ENCODE measurements around the gene TBX21. TPM values are rescaled to one million over a fixed set of nuclear protein-coding genes. Genes with fewer than 3 reads are reported as not detected.

TBX21 gene
- total and polyA plus RNA-seq, 2 of the 4 experiments (the other 2 are of a cell fraction) = not detected

DNA sequence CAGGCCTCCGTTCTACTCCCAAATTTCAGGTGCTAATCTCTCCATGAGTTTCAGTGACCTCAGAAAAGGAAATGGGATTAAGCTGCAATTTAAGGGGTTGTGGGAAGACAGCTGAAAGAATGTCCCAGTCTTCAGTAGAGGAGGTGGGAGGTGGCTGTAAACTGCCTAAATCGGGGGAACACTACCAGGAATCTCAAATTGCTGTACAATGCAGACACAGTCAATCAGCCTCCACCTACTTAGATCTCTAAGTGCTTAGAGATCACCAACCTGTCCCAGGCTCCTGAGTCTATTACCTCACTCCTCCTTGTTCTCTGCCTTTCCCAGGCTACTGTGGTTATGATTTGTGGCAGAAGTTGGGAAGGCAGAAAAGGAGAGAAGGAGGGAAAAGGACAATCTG is 8.3 kb upstream of the TBX21 start:
- H2BK120ac ChIP-seq (ENCODE audit: low read depth, low read length) = no peak overlapping the region
- H2AK9ac ChIP-seq (replicated peaks; ENCODE audit: low read depth, low read length, poor library complexity) = no peak overlapping the region
- no peak overlapping the region for H3K27ac ChIP-seq (ENCODE audit: insufficient read depth, low read length)
- no peak overlapping the region for H4K91ac ChIP-seq (ENCODE audit: insufficient read depth, low read depth, low read length)
- H2BK15ac ChIP-seq (ENCODE audit: low read depth, low read length) = no peak overlapping the region
- H4K20me1 ChIP-seq (ENCODE audit: insufficient read depth, low read length) = peaks cover 16% of the 10 kb centered on the region
- H3K79me1 ChIP-seq (ENCODE audit: low read depth in 1 of 2, low read length in 2 of 2) = no peaks in the 10 kb centered on the region
- no CpG with 5 or more reads among the region's 2 CpGs for WGBS, 2 experiments (ENCODE audit: extremely low coverage in 2 of 2, insufficient read length in 1 of 2)
- no peak overlapping the region for H3K9ac ChIP-seq (ENCODE audit: low read depth, low read length)
- H3K27me3 ChIP-seq (ENCODE audit: control insufficient read depth, insufficient read depth, low read length) = peaks cover 92% of the 10 kb centered on the region
- DNase-seq (no peak), ATAC-seq (ENCODE audit: low read depth) (no peak)
- no peak overlapping the region for H3K18ac ChIP-seq (ENCODE audit: low read depth, low read length)
- no peak overlapping the region for H3K56ac ChIP-seq (ENCODE audit: extremely low read depth, insufficient read depth, low read length)
- no peak overlapping the region for H3K4me2 ChIP-seq (ENCODE audit: low read depth, low read length)
- ChIA-PET POLR2A (ENCODE audit: unreplicated experiment) (no interaction called here), CTCF (no interaction called here)
- H3K14ac ChIP-seq (replicated peaks; ENCODE audit: low read depth, low read length) = no peak overlapping the region
- TF ChIP-seq MXI1 (IDR thresholded peaks at IDR 0.05; ENCODE audit: borderline replicate concordance, low read depth, low read length) (no peak), BHLHE40 (IDR thresholded peaks at IDR 0.05; ENCODE audit: low read depth, low read length) (no peak), CEBPB (IDR thresholded peaks at IDR 0.05; ENCODE audit: low read depth, low read length) (no peak), SMC3 (IDR thresholded peaks at IDR 0.05; ENCODE audit: low read depth, low read length) (no peak), MAFK (IDR thresholded peaks at IDR 0.05; ENCODE audit: low read depth, low read length) (no peak)
- TF ChIP-seq, protein P1, sequence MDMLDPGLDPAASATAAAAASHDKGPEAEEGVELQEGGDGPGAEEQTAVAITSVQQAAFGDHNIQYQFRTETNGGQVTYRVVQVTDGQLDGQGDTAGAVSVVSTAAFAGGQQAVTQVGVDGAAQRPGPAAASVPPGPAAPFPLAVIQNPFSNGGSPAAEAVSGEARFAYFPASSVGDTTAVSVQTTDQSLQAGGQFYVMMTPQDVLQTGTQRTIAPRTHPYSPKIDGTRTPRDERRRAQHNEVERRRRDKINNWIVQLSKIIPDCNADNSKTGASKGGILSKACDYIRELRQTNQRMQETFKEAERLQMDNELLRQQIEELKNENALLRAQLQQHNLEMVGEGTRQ (IDR thresholded peaks at IDR 0.05; ENCODE audit: low read depth, low read length) = no peak
- no peak overlapping the region for H2AK5ac ChIP-seq (ENCODE audit: low read depth, low read length)
- no peaks in the 10 kb centered on the region for H3K9me1 ChIP-seq (ENCODE audit: insufficient read depth, low read length)
- in situ Hi-C loops (cut with MboI; ENCODE audit: low sequenced_read_pairs) = no loop called here
- H4K5ac ChIP-seq (ENCODE audit: low read depth, low read length) = no peak overlapping the region
- H2BK5ac ChIP-seq (ENCODE audit: low read depth, low read length, poor library complexity, severe bottlenecking) = no peak overlapping the region
- H3K4ac ChIP-seq (ENCODE audit: low read depth, low read length) = no peak overlapping the region
- H2BK20ac ChIP-seq (ENCODE audit: low read depth, low read length) = no peak overlapping the region
- H2AFZ ChIP-seq (replicated peaks; ENCODE audit: low read length, poor library complexity) = no peak overlapping the region
- H3K23ac ChIP-seq (ENCODE audit: low read depth, low read length) = no peak overlapping the region; the same call in 1 of the 2 replicates
- intact Hi-C loops (cut with micrococcal nuclease) = loop anchor here (10.0 kb wide), 1 partner anchor 50 kb away; no protein-coding TSS in a partner anchor
- H3K4me1 ChIP-seq (ENCODE audit: control insufficient read depth, insufficient read depth, low read length) = peaks cover 15% of the 10 kb centered on the region
- dilution Hi-C loops (cut with HindIII; ENCODE audit: low sequenced_read_pairs, unreplicated experiment) = no loop called here
- no peak overlapping the region for H3K4me3 ChIP-seq (ENCODE audit: insufficient read depth, low read depth, low read length)
- BruUV-seq (replicated peaks) = no TSS peak
- H3K36me3 ChIP-seq (ENCODE audit: control insufficient read depth, insufficient read depth, low read length) = no peaks in the 10 kb centered on the region
- H4K8ac ChIP-seq (ENCODE audit: low read depth in 2 of 2, low read length in 2 of 2) = no peak overlapping the region
- no peaks in the 10 kb centered on the region for H3K9me3 ChIP-seq (ENCODE audit: control insufficient read depth, insufficient read depth, low read length)

All from IMR-90 (cell line).